Measurements from ENCODE around the gene APBB2.

The APBB2 gene

DNA sequence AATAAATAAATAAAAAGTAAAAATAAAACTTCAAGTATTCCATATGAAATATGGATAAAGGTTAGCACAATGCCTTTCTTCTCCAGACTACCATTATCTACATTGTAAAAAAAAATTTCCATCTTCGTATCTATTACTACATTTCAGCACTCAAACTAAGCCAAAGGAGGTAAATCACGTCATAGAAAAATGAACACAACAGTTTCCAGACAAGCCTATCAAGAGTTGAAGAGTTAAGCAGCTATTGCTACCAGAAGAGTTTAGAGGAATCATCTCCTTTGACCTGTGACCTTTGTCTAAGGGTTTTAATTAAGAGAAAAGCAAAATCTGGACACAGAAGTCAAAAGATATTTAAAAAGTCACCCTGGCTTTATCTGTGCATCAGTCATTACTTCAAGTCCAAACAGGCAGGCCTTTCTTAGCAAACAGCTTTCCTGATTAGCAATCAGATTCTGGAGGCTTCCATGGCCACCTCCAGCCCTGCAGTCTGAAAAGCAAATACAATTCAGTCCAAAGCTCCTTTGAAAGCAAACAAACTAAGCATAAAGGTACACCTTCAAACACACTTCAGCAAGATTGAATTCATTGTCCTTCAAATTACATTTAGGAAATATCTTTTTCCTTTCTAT, 82.2 kb downstream of the APBB2 start:
- no peak for DNase-seq

DNA sequence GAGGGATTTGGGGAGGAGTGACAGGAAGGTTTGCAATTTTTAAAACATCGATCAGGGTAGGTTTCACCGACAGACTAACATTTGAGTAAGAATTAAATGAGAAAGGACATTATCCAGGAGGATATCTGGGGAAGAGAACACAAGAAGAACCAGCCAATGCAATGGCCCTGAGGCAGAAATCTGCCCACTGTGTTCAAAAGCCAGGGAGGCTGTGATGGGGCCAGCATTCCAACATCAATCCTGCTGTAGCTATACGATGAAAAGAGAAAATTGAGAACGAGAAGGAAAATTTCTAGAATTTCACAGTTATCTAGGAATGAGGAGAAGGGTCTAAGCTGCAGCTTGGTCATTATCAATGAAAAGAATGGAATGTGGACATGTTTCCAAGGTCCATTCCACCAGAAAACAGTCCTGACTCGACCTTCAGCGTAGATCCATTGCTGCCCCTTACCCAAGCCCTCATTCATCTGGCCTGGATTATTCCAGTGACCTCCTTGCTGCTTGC, 84.4 kb downstream of the APBB2 start:
- DNase-seq: no peak

DNA sequence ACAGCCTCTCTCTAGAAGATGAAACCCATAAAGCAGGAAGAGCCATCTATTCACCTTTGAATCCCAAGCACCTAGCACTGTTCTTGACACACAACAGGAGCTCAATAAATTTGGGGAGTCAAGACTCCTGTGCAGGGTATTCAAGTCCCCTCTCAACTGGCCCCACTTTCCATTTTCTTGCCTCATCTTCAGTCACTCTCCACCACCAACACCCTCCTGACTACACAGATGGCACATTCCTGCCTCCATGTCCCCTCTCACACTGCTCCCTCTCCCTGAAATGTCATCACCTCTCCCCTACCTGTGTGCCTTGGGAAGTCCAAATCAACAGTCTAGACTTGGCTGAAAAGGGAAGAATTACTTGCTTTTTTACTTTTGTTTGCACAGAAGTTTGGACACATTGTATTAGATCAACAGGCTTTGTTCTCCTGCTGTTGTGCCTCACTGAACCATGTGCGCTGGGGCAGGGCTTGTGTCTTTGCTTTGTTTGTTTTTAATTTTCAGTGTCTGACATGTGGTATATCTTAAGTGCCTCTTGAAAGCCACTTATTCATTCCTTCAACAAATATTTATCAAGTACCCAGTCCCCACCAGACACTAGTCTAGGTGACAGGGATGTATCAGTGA, 85.1 kb downstream of the APBB2 start:
- no peak for DNase-seq

DNA sequence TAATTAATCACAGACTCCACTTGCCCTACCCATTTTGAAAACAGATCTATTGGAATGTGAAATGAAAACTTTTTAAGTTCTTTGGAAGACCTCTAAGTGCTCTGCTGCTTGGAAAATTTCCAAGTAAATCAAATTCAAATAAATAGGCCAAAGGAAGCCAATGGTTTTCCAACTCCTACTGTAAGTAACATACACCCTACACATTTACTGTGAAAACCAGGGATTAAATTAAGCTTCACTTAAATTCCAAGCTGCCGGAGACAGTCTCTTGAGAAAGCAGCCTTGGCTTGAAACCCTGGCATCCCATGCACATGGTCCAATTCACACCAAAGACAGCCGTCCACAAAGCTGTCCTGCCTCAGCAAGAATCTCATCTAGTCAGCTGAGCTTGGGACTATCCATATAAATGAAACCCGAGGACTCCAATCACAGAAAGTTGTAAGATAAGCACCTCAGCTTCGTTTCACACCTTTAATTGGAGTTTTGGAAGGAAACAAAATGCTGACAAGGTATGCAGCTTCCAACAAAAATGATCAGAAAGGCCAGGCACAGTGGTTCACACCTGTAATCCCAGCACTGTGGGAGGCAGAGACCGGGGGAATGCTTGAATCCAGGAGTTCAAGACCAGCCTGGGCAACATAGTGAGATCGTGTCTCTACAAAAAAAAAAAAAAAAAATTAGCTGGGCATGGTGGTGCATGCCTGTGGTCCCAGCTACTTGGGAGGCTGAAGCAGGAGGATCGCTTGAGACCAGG, 88.6 kb downstream of the APBB2 start:
- no peak for DNase-seq

DNA sequence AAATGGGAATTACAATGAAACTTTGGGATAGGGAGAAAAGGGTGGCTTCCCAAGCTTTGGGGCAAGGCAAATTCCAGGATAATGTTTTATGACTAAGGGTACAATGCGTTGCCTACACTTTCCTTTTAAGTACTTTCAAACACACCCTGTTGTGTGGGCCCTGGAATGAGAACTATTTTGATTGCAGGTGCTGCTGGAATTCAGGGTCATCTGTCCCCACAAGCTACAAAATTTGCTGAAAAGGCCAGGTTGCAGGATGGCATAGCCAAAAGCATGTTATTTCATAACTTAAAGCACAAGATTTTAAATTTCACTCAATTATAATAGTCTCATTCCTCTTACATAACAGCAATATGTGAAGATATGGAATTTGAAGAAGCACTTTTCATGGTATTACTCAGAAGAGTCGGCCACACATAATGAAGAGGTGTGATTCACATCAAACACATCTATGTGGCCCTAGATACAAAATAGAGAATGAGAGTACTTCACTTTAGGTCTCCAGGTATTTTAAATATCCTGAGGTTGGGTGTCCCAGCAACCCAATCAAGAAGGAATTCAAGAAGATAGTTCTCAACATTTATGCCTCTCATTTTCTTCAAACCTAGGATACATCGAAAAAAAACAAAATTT, 89.3 kb downstream of the APBB2 start:
- DNase-seq: no peak

DNA sequence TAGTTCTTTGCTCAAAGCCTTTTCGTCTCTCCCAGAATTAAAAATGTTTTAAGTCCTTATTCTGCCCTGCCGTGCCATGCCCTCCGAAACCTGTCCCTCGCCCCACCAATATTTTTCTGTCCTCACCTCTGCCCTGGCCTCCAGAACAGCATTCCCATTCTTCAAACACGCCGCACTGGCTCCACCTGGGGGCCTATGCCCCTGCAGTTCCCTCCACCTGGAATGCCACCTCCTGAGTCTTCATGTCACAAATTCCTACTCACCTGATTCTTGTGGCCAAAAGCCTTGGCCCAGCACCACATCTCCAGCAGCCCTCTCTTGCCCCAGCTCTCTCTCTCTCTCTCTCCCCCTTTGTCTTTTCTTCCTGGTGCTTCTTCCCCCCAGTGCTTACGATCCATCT, 91.6 kb downstream of the APBB2 start:
- DNase-seq: no peak

DNA sequence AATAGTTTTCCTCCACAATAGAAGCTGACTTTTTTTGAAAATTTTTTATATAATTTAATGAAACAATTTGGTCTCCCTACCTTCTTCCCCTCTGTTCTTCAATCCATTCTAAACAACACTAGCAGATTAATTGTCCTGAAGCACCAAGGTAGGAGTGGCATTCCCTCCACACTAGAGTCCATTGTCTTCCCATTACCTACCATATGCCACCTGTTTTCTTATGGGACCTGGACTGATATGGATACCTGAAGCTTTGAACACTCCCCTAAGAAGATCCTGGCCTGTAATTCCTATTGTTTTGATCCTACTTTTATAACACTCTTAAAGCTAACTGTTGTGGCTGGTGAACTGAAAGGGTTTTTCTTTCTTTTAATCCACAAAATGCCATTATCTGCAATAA, 92.0 kb downstream of the APBB2 start:
- no peak for DNase-seq

DNA sequence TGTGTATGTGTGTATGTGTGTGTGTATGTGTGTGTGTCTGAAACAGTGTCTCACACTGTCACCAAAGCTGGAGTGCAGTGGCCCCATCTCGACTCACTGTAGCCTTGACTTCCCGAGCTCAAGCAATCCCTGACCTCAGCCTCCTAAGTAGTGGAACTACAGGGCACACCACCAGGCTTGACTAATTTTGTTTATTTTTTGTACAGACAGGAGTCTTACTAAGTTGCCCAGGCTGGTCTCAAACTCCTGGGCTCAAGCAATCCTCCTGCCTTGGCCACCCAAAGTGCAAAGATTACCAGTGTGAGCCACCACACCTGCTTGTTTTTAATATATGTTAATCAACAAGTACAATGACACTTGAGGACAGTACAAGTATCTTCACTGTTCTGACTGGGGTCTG, 92.4 kb downstream of the APBB2 start:
- no peak for DNase-seq

DNA sequence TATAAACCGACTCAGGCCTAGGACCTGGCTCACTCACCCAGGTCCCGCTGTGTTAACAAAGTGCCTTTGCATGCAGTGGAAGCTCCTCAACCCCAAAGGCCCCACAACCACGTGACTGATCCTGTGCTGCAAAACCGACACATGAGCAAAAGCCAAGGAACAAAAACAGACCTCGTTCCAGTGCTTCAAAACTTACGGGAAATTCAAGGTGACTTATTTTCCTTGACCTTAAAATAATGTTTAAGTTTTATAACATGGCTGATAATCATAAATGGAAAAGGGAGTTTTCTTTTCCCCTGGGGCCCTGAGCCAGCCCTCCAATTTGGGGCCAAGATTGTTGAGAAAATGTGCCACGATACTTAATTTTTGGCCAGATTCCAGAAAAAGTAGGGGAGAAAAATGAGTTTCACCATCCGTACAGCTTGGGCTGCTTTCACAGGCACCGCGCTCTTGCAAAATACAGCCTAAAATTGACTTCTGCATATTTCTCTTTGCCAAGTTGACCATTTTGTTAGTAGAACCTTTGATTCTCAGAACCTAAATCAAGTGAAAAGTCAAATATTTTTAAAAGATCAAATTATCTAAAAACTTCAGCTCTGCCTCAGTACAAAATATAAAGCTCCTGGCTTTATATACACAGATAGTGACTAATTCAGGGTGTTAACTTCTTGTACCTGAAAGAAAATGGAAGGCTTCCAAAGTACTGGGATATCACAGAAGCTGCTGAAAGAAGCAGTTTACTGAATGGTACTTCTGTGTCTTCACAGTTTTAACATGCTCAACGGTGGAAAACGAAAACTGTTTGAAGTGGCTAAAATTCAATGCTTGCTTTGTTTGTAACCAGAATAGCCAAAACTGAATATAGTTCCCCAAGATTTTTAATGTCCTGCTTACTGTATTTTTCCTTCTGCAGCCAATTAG, 93.8 kb downstream of the APBB2 start:
- no peak for DNase-seq

DNA sequence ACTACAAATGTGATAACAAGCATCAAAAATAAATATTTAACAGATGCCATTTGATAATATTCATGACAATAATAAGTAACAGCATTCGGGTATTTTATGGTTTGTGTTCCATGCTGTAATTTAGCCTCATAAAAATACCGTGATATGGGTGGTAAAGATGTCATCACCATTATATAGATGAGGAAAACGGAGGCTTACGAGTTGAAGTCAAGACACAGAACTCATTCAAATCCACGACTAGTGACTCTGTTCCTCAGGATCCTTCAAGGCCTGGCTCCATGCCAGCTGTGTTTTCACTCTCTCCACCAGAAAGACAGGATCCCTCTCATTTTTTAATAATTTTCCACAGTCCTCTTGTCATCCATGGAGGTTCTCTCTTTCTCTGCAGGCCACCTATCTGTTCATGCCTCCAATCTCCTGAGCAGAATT, 94.5 kb downstream of the APBB2 start:
- DNase-seq: no peak

DNA sequence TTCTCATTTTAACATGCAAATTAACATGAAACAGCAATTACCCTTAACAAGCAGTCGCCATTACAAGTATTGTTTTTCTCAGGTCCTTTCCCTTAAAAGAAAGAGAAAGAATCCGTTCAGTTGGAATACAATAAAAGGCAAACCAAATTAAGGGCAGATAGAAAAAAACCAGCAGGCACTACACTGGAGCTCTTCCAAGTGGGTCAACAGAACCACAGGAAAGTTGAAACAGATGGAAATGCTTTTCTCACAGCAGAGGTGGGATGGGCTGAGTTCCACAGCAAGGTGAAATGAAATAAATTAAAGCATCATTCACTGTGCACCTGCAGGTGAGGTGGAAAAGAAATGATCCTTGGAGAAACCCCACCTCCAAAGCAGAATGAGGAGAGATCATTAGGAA, 102.6 kb downstream of the APBB2 start:
- DNase-seq: no peak

DNA sequence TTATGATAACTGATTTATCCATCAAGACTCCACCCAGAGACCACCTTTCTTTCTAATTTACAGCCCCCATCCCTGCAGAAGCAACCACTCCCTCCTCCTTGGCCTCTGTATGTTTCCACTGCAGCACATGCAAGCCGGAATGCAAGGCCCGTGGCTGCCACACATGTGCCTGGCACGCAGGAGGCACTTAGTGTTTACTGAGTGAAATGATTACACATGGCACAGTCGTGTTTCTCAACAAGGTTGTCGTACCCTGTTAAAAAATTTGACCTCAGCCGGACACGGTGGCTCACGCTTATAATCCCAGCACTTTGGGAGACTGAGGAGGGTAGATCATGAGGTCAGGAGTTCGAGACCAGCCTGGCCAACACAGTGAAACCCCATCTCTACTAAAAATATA, 104.3 kb downstream of the APBB2 start:
- no peak for DNase-seq

DNA sequence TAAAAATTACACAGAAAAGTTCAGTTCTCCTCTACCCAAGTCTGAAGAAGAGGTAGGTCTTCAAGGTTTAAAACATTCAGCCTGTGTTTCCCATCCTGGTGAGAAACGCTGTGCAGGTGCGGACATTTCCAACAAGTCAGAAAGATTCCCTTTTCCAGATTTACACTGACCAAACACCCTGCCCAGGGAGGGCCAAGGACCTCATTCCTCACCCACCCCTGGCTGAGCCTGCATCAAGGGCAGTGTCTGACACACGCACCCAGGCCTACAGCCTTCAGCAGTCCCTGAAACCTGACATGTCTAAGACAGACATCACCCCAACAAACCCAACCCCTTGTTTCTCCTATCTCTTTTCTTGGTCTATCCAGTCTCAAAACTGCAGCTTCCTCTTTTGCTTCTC, 105.9 kb downstream of the APBB2 start:
- DNase-seq: no peak

DNA sequence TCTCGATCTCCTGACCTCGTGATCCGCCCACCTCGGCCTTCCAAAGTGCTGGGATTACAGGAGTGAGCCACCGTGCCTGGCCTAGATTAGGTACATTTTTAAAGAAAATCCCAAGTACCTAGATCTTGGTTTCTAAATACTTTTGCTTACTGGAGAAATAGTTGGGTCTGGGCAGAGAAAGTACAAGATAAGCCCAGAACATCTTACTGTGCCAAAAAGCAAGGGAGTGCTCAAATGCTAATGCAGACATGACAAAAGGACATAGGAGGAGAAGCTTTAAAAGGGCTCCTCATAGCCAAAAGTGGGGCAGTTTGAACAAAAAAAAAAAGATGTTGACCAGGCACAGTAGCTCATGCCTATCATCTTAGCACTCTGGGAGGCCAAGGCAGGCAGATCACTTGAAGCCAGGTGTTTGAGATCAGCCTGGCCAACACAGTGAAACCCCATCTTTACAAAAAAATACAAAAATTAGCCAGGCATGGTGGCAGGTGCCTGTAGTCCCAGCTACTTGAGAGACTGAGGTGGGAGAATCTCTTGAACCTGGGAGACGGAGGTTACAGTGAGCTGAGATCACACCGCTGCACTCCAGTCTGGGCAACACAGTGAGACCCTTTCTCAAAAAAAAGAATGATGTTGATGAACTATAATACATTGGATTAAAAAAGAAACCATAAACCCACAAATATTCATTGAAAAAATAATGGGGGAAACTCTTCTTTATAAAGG, 107.5 kb downstream of the APBB2 start:
- no peak for DNase-seq

DNA sequence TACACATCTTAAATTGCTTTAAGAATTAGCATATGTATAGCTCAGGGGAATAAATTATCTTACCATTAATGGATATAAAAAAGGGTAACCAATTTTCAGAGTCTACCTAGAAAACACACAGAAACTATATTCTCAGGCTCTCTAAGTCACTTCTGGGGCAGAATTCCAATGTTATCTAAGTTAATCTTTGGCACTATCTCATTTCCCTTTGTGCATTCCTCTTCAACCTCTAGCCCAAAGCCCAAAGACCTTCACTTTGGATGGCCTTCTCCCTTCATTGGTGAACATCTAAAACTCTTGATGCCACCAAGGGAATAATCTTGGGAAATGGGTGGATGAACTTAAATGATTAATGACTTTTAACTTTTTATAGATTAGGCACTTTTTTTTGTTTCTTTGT, 108.3 kb downstream of the APBB2 start:
- DNase-seq: no peak

DNA sequence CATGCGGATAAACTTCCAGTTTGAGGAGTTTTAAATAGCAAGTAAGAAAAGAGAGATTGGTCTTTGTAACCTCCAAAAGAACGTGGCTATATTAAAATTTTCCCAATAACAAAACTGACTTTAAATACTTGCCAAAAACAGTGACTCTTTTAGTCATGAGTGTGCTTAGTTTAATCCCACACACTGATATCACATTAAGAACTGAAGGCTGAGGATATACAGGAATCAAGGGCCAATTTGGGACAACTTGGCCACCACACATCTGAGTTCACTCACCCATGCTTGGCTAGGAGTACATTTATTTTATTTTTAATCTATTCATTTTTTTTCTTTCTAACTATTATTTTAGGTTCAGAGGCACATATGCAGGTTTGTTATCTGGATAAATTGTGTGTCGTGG, 110.2 kb downstream of the APBB2 start:
- no peak for DNase-seq

DNA sequence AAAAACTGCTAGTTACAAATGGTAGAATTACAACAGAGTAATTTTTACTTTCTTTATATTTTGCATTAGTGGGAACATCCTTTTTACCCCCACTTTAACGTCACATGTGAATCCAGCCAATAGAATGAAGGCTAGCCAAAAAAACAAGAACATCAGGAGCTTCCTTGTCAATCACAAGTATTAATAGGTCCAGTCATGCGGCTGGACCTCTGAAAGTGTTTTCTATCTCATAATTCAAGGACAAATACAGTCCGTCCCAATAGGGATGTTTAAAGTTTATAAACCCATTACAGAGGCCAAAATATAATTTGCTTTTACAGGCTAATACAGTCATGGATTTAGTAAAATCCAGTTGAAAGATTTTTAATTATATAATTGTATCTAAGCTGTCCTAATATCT, 110.7 kb downstream of the APBB2 start:
- no peak for DNase-seq

DNA sequence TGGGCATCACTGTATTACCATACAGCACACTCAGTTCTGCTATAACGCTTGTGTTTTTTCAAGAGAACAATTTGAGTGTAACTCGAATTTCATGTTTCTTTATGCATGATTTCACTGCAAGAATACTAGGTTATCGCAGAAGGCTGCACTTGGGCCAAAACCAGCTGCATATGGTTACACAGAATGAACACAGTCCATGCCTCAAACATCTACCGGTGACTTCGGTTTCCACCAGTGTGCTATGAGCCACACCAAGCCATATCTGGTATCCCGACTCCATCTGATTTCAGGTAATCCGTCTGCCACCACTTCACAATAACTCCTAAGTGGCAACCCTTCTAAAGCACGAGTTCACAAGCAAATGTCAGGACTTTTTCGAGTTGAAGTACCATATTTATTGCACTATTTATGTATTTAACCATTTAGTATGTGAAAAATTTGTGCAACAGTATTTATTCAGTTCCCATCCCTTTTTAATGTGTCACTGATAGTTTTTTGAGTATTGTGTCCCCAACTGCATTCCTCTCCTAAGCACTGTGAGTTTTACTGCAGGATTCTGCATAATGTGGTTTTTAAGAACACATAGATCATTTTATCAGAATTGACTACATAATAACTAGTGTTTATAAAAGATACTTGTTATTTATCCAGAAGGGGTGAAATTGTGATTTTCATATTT, 111.8 kb downstream of the APBB2 start:
- no peak for DNase-seq

DNA sequence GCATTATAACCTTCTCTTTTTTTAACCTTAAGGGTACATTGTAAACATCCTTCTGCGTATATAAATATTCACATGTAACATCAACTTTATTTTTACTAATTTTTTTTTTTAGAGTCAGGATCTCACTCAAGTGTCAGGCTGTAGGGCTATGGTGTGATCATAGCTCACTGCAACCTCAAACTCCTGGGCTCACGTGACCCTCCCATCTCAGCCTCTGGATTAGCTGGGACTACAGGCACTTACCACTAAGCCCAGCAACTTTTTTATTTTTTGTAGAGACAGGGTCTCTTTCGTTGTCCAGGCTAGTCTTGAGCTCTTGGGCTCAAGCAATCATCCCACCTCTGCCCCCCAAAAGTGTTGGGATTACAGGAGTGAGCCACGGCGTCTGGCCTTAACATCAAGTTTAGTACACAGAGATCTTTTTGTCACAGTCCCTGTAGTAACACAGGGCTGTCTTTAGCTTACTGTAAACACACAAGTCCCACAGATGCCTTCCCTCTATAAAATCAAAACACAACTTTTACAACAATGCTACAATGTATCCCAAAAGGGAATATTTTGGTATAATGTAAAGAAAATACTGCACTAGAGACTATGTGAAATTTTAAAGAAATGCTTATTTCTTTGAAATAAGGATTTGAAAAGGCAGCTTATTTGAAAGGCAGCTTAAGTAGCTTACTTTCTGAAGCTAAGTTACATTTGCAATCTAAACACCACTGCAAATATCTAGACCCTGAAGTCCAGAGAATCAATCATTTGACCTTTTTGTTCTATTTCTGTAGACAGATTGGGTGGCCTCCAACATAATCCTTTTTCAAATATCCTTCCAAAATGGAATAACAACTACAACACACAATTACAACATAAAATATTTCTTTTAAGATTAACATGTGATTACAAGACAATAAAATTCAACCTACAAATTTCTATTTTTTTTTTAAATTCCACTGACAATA, 116.0 kb downstream of the APBB2 start:
- no peak for DNase-seq

DNA sequence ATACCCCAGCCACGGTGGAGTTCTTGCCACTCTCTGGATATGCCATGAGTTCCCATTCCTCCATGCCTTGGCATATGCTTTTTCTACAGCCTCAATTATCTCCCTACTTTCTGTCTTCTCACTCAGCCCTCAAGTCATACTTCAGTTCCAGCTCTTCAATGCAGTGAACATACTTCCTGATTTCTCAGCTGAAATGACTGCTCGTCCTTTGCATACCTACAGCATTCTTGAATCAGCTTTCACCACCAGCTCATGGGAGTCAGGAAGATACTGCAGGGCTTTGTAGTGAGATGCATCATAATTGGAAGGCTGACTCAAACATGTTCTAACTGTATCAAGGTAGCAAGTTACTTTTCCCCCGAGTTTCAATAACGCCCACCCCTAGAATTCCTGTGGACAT, 118.4 kb downstream of the APBB2 start:
- DNase-seq: no peak
